ENCODE data around the gene COL9A2. TPM values are rescaled to one million over a fixed set of nuclear protein-coding genes. Genes with fewer than 3 reads are reported as not detected.

Gene COL9A2
- total RNA-seq, 2 donors from 2014 or later: 0.59 to 1.2 TPM

DNA sequence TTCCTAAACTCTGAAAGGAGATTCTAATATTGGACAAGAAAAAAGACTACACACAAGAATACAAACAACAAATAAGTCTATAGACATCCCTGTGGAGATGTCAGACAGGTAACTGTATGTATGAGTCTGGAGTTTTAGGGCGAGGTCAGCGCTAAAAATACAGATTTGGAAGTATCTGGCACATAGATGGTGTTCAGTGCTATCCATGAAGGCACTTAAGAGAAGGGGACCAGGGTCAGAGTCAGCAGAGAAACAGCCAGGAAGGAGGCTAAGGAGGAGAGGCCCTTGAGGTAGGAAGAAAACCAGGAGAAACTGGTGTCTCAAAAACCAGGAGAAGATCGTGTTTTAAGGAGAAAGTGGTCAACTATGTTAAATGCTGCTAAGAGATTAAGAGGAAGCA lies 41.0 kb downstream of the COL9A2 start:
- Histone ChIP-seq H3K9me3 (no peaks in the 10 kb centered on the region), H3K4me3 (no peak overlapping the region), H3K27ac (no peak overlapping the region), H3K36me3 (peaks cover 30% of the 10 kb centered on the region), H3K4me1 (peaks cover 0 to 10% of the 10 kb centered on the region in 2 donors), H3K27me3 (no peaks in the 10 kb centered on the region)
- no peak for DNase-seq (ENCODE audit: low spot score)
- TF ChIP-seq, protein P1, sequence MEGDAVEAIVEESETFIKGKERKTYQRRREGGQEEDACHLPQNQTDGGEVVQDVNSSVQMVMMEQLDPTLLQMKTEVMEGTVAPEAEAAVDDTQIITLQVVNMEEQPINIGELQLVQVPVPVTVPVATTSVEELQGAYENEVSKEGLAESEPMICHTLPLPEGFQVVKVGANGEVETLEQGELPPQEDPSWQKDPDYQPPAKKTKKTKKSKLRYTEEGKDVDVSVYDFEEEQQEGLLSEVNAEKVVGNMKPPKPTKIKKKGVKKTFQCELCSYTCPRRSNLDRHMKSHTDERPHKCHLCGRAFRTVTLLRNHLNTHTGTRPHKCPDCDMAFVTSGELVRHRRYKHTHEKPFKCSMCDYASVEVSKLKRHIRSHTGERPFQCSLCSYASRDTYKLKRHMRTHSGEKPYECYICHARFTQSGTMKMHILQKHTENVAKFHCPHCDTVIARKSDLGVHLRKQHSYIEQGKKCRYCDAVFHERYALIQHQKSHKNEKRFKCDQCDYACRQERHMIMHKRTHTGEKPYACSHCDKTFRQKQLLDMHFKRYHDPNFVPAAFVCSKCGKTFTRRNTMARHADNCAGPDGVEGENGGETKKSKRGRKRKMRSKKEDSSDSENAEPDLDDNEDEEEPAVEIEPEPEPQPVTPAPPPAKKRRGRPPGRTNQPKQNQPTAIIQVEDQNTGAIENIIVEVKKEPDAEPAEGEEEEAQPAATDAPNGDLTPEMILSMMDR (IDR thresholded peaks at IDR 0.05): no peak

GRCh38 chr1:40274331-40274730 lies 42.8 kb downstream of the COL9A2 start:
- Histone ChIP-seq H3K4me1 (peaks cover 0 to 10% of the 10 kb centered on the region in 2 donors), H3K4me3 (no peak overlapping the region), H3K27me3 (no peaks in the 10 kb centered on the region), H3K27ac (no peak overlapping the region), H3K36me3 (peaks cover 48% of the 10 kb centered on the region), H3K9me3 (no peaks in the 10 kb centered on the region)
- no peak for DNase-seq (ENCODE audit: low spot score)
- TF ChIP-seq, protein P1 (IDR thresholded peaks at IDR 0.05): no peak

- Histone ChIP-seq H3K27me3 (no peaks in the 10 kb centered on the region), H3K27ac (no peak overlapping the region), H3K9me3 (no peaks in the 10 kb centered on the region), H3K4me1 (peaks cover 0 to 11% of the 10 kb centered on the region in 2 donors), H3K36me3 (peaks cover 54% of the 10 kb centered on the region), H3K4me3 (no peak overlapping the region)
- DNase-seq (ENCODE audit: low spot score): no peak
- TF ChIP-seq, protein P1 (IDR thresholded peaks at IDR 0.05): no peak
Observed at GRCh38 chr1:40273547-40274166, 43.4 kb downstream of the COL9A2 start.

DNA sequence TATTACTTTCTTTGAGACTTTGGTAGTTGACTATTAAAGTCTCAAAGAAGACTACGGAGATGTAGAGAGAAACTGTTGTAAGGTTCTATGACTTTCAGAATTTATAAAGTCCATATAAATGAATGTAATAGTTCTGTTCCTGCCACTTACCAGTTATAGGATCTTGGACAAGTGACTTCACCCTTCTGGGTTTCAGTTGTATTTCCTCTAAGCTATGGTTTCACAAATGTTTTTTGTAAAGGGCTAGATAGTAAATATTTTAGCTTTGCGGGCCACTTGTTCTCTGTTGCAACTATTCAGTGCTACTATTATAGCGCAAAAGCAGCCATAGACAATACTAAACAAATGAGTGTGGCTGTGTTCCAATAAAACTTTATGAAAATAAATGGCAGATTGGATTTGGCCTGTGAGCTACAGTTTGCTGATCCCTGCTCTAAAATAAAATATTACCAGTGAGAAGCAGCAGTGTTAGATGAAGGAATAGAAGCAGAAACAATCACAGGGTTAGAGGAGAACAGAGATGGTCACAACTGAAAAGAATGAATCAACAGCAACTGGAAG lies 44.4 kb downstream of the COL9A2 start:
- TF ChIP-seq, protein P1 (IDR thresholded peaks at IDR 0.05): no peak
- H3K9me3 ChIP-seq: no peaks in the 10 kb centered on the region
- no peak overlapping the region for H3K4me3 ChIP-seq
- H3K27me3 ChIP-seq: no peaks in the 10 kb centered on the region
- H3K27ac ChIP-seq: no peak overlapping the region
- no peak for DNase-seq (ENCODE audit: low spot score)
- H3K4me1 ChIP-seq: peaks cover 0 to 20% of the 10 kb centered on the region in 2 donors
- H3K36me3 ChIP-seq: peaks cover 62% of the 10 kb centered on the region

GRCh38 chr1:40270152-40270834 lies 46.8 kb downstream of the COL9A2 start:
- Histone ChIP-seq H3K27ac (no peak overlapping the region), H3K9me3 (no peaks in the 10 kb centered on the region), H3K4me1 (peaks cover 0 to 15% of the 10 kb centered on the region in 2 donors), H3K27me3 (no peaks in the 10 kb centered on the region), H3K4me3 (no peak overlapping the region), H3K36me3 (peaks cover 58% of the 10 kb centered on the region)
- TF ChIP-seq, protein P1 (IDR thresholded peaks at IDR 0.05): no peak
- no peak for DNase-seq (ENCODE audit: low spot score)
